Fibroblast of skin of abdomen (primary cell): ENCODE data around the gene FAM168B.
A peak's percentile ranks its signal among the peaks of the same experiment; 100 is the strongest.

ENCODE experiments used
- DNase-seq: peaks from one replicate; pipeline ENCODE4 v3.0.0-alpha.2; 2013

The FAM168B gene

DNA sequence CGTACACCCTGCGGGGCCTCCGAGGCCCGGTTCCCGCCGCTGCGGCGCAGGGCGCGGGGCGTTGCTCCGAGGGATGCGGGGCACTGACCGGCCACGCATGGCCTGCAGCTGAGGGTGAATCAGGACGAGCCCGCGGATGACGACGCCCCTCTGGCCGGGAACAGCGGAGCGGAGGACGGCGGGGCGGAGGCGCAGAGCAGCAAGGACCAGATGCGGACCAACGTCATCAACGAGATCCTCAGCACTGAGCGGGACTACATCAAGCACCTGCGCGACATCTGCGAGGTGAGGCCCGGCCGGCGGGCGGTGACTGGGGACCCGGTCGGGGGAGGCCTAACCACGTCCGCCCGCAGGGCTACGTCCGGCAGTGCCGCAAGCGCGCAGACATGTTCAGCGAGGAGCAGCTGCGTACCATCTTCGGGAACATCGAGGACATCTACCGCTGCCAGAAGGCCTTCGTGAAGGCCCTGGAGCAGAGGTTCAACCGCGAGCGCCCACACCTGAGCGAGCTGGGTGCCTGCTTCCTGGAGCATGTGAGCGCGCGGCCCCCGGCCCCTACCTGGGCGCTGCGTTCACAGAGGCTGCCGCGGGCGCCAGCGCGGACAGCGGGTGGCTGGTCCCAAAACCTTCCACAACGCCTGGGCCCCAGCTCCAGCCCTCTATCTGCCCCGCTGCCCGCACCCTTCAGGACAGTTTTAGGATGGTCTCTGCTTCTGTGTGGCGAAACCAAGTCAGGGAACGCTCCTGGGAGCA lies 53.2 kb downstream of the FAM168B start:
- no peak for DNase-seq

DNA sequence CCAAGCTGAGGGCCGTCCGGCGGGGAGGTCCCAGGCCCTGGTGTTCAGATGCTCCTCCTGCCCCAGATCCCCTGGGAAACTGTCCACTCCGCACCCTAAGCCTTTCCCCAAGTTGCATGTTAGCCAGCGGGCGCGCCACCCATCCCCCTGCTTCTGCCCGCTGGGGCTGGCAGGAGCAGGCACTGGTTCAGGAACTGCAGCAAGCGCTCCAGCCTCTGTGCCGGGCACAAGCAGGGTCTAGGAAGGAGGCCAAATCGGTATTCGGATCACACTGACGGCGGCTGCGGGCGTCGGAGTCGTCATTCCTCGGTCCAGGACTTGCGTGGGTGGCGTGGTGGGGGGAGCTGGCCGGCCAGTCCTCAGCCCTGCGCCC lies 53.7 kb downstream of the FAM168B start:
- no peak for DNase-seq

DNA sequence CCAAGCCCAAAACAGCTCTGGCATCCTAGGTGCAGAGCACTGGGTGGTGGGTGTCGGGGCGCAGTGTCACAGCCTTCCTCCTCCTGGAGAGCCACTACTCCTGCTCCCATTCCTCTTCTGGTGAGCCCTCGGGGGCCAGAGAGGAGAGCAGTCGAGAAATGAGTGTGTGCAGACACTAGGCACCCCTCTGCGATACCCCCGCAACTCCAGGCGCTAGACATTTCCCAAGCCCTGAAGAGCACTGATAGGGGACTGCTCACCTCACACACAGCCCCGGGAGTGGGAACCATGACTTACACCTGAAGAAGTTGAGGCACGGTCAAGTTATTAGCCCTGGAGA lies 54.2 kb downstream of the FAM168B start:
- no peak for DNase-seq

DNA sequence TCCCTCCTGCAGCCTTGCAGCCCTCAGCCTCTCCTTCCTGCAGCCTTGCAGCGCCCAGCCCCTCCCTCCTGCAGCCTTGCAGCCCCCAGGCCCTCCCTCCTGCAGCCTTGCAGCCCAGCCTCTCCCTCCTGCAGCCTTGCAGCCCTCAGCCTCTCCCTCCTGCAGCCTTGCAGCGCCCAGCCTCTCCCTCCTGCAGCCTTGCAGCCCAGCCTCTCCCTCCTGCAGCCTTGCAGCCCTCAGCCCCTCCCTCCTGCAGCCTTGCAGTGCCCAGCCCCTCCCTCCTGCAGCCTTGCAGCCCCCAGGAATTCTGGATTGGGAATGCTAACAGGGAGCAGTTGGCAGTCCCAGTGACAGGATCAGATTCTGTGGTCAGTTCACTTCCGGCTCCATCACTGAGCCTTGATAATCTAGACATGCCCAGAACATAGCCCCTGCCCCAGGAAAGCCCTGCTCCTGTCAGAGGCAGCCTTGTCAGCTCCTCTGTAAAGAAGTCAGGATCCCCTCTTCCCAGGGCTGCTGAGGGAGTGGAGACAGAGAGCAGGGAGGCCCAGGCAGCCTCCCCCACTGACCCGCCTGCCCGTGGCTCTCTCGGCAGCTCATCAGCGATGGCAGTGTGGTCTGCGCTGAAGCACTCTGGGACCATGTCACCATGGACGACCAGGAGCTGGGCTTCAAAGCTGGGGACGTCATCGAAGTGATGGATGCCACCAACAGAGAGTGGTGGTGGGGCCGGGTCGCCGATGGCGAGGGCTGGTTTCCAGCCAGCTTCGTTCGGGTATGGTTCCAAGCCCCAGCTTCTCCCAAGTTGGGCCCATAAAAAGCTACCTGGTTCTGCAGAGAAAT lies 54.8 kb downstream of the FAM168B start:
- DNase-seq = no peak

- no peak for DNase-seq
These were observed 55.6 kb downstream of the FAM168B start for GRCh38 chr2:131037398-131038257.

DNA sequence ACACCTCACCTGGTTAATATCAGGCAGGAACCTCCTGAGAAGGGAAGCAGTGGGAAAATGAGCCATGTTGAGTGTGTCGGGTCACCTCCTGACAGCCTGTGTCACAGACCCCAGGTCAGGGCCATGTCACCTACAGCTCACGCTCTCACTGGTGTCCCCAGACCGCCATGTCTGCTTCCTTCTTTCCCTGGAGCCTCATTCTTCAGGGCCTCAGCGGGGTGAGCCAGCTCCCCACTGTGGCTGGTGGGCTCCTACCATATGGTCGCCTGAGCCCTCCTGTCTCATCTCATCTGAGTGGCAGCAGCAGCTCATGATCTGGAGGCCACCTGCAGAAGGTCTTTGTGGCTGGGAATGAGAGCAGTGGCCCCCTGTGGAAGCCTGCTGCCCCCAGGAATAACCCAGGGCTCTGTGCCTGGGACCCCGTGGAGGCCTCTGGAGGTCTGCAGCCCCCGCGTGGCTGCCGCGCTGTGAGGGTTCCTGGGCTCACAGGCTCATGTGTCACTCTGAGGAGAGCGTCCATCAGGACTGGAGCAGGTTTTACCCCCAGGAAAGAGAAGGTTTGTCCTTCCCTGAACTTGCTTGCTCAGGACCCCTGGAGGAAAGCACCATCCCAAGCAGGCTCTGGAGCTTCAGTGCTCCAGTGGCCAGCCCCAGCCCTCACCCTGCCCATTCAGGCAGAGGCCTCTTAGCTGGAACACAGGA lies 56.4 kb downstream of the FAM168B start:
- no peak for DNase-seq

DNA sequence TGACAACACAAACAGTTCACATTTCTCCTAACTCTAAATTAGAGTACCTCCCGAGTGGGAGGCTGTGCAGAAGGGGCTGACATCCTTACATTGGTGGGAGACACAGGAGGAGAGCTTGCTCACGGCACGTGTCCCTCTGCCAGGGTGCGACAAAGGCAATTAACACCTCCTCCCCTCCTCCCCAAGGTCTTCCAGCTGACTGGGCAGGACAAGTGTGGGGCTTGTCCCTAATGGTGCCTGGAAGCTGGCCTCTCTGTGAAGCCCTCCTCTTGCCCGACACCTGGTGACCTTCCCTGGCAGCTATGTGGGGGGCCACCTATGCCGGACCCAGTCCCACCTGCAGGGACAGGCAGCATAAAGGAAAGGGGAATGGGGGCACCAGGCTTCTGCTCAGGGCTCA lies 57.0 kb downstream of the FAM168B start:
- no peak for DNase-seq

GRCh38 chr2:131035826-131036231 lies 57.4 kb downstream of the FAM168B start:
- no peak for DNase-seq

GRCh38 chr2:131035112-131035825 lies 58.0 kb downstream of the FAM168B start:
- no peak for DNase-seq

- DNase-seq = peak; percentile 23
These were observed 58.9 kb downstream of the FAM168B start for GRCh38 chr2:131034122-131035051.

GRCh38 chr2:131033786-131034121 lies 59.5 kb downstream of the FAM168B start:
- DNase-seq = no peak

- no peak for DNase-seq
These were observed 60.8 kb downstream of the FAM168B start for GRCh38 chr2:131032393-131032836.

GRCh38 chr2:131031875-131032274 lies 61.4 kb downstream of the FAM168B start:
- DNase-seq = no peak

DNA sequence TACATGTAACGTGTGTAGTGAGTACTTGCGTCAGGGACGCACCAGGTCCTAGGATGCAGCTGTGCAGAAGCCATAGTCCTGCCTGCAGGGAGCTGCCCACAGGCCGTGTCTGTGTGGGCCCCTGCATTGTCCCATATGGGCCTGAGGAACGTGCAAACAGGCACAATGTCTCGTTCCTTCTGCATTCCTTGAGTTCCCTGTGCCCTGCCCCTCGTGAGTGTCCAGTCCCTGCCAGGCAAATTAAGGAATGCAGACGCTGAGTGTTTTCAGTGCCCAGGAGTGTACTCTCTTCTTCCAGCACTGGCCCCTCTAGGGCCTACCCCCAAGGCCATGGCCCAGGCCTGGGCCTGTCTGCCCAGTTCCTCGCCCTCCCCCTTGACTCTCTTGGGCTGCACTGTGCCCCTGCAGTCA lies 61.8 kb downstream of the FAM168B start:
- no peak for DNase-seq

- no peak for DNase-seq
These were observed 62.7 kb downstream of the FAM168B start for GRCh38 chr2:131030478-131030971.

GRCh38 chr2:131029812-131030211 lies 63.4 kb downstream of the FAM168B start:
- no peak for DNase-seq

- no peak for DNase-seq
These were observed 65.4 kb downstream of the FAM168B start for GRCh38 chr2:131027566-131028528.

- DNase-seq = no peak
These were observed 66.3 kb downstream of the FAM168B start for GRCh38 chr2:131026919-131027318.

- no peak for DNase-seq
These were observed 69.5 kb downstream of the FAM168B start for GRCh38 chr2:131023758-131024157.
